Measurements from ENCODE around the gene UNCX.
"Not testable (repeated sequence)": the region's sequence is repeated elsewhere in the genome, so short reads cannot be mapped to it uniquely, and the experiment has no call there.

The UNCX gene

DNA sequence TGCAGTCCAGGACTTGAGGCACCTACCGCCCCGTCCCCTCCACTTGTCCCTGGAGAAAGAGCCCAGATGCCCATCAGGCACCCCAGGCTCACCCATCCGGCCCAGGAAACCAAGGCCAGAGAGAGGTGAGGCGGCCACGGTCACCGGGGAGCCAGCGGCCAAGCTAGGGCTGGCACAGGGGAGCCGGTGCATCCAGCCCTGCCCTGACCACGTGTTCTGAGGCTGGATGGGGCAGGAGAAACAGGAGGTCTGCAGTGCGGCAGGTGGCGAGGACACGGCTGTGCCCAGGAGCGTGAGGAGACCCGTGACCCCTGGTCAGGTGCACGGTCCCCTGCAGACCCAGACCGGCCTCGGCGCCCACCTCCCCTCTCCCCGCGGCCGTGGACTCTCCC, 27.6 kb downstream of the UNCX start:
- no peaks in the 10 kb centered on the region for H3K9me3 Mint-ChIP-seq
- H3K36me3 Mint-ChIP-seq, result no peaks in the 10 kb centered on the region

DNA sequence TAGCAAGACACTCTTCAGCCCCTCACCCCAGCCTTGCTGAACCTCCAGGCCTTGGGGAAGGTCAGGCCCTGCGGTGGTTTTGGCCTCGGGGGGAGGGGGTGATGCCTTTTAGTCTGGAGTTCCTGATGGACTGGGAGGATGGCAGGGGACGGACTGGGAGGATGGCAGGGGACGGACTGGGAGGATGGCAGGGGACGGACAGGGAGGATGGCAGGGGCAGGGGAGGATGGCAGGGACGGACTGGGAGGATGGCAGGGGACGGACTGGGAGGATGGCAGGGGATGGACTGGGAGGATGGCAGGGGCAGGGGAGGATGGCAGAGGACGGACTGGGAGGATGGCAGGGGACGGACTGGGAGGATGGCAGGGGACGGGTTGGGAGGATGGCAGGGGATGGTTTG, 28.4 kb downstream of the UNCX start:
- peaks cover 27% of the 10 kb centered on the region for H3K27me3 Mint-ChIP-seq
- not testable (repeated sequence) for H3K27ac Mint-ChIP-seq; H3K9me3 Mint-ChIP-seq; H3K4me1 Mint-ChIP-seq; DNase-seq (ENCODE audit: low spot score in 2 of 2); H3K36me3 Mint-ChIP-seq; H3K4me3 Mint-ChIP-seq; ATAC-seq (ENCODE audit: low read depth)

More for the DNA sequence above, 27.6 kb downstream of the UNCX start:
- DNase-seq (ENCODE audit: low spot score in 2 of 2) (no peak), ATAC-seq (ENCODE audit: low read depth) (no peak)
- Mint-ChIP-seq H3K4me1 (peaks cover 3% of the 10 kb centered on the region), H3K27me3 (peaks cover 21% of the 10 kb centered on the region), H3K4me3 (no peak overlapping the region), H3K27ac (no peak overlapping the region)

DNA sequence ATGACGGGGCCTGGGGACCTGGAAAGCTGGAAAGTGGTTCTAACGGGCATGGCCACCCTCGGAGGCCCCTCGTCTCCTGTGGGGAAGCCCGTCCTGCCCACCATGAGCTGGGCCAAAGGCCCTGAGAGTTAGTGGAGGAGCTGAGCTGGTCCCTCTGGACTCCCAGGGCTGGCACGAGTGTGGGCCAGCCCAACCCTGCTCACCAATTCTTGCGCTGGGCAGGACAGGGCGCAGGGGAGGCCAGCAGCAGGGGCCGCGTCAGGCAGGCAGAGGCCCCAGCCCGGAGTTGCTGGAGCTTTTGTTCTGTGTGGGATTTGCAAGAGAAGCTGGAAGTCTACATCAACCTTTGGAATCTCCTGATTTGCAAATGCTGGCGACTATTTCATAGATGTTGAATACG, 29.8 kb downstream of the UNCX start:
- Mint-ChIP-seq H3K4me1 (no peaks in the 10 kb centered on the region), H3K36me3 (no peaks in the 10 kb centered on the region), H3K9me3 (peaks cover 6% of the 10 kb centered on the region), H3K27ac (no peak overlapping the region), H3K4me3 (no peak overlapping the region), H3K27me3 (peaks cover 27% of the 10 kb centered on the region)
- DNase-seq (ENCODE audit: low spot score in 2 of 2) (no peak), ATAC-seq (ENCODE audit: low read depth) (no peak)

DNA sequence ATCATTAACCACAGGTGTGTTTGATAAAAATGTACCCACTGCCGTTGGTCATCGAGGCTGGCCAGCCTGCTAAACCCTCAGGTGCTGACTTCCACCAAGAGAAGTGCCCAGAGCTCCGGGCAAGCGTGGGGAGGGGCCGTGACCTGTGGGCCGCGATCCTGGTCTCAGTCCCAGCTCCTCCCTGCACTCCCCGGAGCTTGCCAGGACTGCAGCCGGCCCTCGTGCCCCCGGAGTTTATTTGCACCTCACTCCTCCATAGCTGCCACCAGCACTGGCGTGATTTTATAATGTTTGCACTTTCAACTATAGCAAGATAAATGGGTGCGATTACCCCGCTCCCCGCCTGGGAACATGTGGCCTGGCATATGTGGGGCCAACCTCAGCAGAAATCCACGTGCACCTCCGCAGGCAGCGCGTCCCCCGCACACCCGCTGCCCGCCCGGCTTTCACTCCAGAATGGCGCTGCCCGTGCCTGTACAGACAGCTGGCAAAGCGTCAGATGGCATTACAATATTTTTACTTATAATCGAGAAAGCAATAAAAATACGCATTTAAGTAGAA, 30.8 kb downstream of the UNCX start:
- Mint-ChIP-seq H3K4me3 (no peak overlapping the region), H3K9me3 (peaks cover 6% of the 10 kb centered on the region), H3K27me3 (peaks cover 27% of the 10 kb centered on the region), H3K4me1 (no peaks in the 10 kb centered on the region), H3K27ac (no peak overlapping the region), H3K36me3 (no peaks in the 10 kb centered on the region)
- no peak for DNase-seq (ENCODE audit: low spot score in 2 of 2)
- no peak for ATAC-seq (ENCODE audit: low read depth)

DNA sequence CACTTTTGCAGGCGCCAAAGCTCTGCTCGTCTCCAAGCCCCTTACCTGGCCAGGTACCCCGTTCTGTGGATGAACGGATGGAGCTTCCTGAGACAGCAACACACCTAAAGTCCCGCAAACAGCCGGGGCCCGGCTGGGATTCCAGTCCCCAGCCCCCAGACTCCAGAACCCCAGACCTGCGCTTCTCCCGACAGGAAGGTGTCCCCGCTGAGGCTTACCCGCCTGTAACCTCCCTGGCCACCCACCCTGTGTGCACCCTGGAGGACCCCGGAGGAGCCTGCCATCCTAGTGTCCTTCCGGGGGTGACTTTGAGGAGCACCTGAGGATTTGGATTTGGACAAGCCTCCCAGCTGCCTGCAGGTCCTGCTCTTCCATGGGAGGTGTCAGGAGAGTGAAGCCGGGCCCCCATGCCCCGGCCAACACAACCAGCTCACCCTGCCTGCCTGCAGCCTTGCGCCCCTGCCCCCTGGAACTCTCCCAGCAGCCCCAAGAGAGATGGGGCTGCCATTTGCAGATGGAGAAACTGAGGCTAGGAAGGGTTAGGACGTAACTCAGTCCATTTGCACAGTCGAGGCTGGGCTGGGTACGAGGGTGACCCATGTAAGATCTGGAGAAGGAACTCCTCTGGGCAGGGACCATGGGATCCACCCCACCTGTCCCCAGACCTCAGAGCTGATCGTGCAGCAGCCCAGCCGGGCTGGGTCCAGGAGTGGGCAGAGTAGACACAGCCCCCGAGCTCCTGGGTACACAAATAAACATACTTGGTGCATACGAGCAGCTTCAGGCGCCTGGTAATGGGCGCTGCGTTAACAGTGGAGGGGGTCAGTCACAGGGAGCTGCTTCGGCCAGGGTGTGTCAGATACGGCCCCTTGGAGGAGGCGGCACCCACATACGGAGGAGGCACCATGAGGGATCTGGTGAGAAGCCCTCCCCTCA, 31.9 kb downstream of the UNCX start:
- H3K27me3 Mint-ChIP-seq, result peaks cover 30% of the 10 kb centered on the region
- H3K4me1 Mint-ChIP-seq, result no peaks in the 10 kb centered on the region
- DNase-seq (ENCODE audit: low spot score in 2 of 2), result no peak
- peaks cover 6% of the 10 kb centered on the region for H3K9me3 Mint-ChIP-seq
- no peak for ATAC-seq (ENCODE audit: low read depth)
- H3K4me3 Mint-ChIP-seq, result no peak overlapping the region
- no peaks in the 10 kb centered on the region for H3K36me3 Mint-ChIP-seq
- no peak overlapping the region for H3K27ac Mint-ChIP-seq

DNA sequence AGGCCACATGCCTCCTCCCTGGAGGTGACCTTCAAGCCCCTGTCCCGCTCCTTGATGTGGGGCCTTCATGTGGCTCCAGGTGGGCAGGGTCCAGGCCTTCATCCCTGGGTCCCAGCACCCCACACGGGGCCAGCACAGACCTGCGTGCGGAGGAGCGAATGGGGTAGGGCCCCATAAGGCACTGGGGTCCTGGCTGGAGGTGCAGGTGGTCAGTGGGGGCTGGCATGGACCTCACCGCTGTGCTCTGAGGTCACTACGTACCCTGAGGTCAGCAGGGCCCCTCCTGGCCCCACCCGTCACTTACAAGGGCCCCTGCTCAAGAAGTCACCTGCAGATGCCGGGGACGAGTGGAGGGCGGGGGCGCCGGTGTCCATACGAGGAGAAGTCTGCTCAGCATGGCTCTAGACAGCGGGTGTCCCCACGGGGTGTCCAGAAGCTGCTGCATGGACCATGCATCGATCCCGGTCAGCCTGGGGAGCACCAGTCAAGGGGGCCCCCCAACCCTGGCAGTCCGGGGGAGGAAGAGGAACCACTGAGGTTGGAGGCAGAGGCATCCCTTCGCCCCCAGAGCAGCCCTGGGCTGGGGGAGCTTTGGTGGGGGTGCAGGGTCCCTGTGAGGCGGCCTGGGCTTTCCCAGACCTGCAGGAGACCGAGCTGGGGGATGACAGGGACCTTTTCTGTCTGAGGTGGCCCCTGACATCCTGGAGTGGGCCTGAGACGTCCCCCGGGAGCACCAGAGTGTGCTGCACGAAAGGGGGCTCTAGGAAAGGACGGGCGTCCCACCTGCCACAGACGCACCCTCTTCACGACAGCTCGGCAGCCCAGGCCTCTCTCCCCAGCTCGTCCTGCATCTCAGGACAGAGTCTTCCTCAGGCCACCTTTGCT, 34.6 kb downstream of the UNCX start:
- Mint-ChIP-seq H3K4me1 (no peaks in the 10 kb centered on the region), H3K27ac (no peak overlapping the region), H3K36me3 (no peaks in the 10 kb centered on the region), H3K9me3 (peaks cover 6% of the 10 kb centered on the region), H3K27me3 (peaks cover 21% of the 10 kb centered on the region), H3K4me3 (no peak overlapping the region)
- ATAC-seq (ENCODE audit: low read depth) (no peak), DNase-seq (ENCODE audit: low spot score in 2 of 2) (no peak)

DNA sequence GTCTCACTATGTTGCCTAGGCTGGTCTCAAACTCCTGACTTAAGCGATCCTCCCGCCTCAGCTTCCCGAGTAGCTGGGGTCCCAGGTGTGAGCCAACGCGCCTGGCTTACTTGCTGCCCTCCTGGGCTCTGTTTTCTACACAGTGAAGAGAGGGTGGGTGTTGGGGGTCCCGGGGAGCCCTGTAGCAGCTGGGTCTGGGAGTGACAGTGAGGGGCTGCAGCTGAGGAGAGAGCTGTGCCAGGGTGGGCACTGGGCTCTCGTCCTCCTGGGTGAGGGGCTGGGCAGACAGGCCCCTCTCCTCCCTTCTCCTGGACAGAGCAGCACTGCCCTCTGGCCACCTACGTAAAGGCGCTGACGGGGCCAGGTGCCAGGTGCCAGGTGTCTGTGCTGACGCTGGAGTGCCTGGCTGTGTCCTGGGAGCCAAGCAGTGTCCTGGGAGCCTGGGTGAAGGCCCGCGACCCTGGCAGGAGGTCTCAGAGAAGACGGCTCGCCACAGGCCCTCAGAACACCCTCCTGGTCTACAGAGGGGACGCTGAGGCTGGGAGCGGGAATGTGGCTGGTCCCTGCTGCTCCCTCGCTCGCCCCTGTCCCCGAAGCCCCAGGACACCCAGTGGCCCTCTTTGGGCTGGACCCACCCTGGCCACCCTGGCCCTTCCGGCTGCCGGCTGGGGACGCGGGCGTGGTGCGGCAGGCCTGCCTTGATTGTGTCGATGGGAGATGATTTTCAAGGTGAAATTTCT, 35.6 kb downstream of the UNCX start:
- Mint-ChIP-seq H3K4me3 (no peak overlapping the region), H3K9me3 (peaks cover 6% of the 10 kb centered on the region), H3K27me3 (peaks cover 21% of the 10 kb centered on the region), H3K36me3 (no peaks in the 10 kb centered on the region), H3K27ac (no peak overlapping the region), H3K4me1 (no peaks in the 10 kb centered on the region)
- DNase-seq (ENCODE audit: low spot score in 2 of 2) (no peak), ATAC-seq (ENCODE audit: low read depth) (no peak)

DNA sequence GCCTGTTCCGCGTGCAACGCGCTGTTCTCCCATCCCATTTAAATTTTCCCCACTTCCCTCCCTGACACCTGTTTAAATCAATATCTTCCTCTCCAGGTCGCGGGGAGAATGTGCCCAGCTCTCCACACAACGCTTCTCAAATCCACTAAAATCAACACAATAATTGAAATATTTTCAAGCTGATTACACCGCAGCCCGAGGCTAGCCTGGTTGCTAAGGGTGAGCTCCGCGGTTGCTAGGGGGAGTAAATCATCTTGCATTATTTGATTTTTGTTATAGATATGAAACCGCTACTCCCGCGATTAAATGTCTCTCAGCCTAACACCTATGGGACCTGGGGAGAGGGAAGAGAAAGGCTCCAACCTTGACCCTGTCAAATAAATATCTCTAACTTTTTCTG, 36.2 kb downstream of the UNCX start:
- H3K4me1 Mint-ChIP-seq, result no peaks in the 10 kb centered on the region
- peaks cover 6% of the 10 kb centered on the region for H3K9me3 Mint-ChIP-seq
- no peaks in the 10 kb centered on the region for H3K36me3 Mint-ChIP-seq
- no peak for DNase-seq (ENCODE audit: low spot score in 2 of 2)
- ATAC-seq (ENCODE audit: low read depth), result no peak
- H3K4me3 Mint-ChIP-seq, result no peak overlapping the region
- H3K27me3 Mint-ChIP-seq, result peaks cover 21% of the 10 kb centered on the region
- no peak overlapping the region for H3K27ac Mint-ChIP-seq

DNA sequence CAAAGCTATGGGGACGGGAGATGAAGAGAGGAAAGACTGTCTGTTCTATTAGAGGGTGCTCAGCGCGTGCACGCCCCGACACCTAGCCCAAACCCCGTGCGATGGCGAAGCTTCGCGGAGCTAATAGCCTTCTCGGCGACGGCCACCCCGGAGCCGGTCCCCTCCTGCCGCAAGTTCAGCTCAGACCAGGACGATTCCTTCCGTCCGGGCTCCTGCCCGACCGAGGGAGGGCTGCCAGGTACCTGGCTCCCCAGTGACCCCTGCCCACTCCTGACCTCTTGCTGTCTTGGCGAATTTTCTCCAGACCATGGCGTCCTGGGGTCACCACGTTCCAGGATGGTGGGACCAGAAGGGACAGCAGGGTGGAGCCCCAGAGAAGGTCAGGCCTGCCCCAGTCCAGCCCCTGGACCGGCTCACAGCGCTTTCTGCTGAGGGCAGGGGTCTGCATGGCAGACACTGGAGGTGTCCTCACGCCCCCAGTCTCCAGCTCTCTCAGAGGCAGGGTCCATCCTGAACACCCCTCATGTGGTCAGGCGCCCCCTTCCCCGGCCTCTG, 36.7 kb downstream of the UNCX start:
- Mint-ChIP-seq H3K36me3 (no peaks in the 10 kb centered on the region), H3K4me1 (no peaks in the 10 kb centered on the region), H3K9me3 (peaks cover 6% of the 10 kb centered on the region), H3K4me3 (no peak overlapping the region), H3K27me3 (peaks cover 21% of the 10 kb centered on the region), H3K27ac (no peak overlapping the region)
- ATAC-seq (ENCODE audit: low read depth) (no peak), DNase-seq (ENCODE audit: low spot score in 2 of 2) (no peak)

DNA sequence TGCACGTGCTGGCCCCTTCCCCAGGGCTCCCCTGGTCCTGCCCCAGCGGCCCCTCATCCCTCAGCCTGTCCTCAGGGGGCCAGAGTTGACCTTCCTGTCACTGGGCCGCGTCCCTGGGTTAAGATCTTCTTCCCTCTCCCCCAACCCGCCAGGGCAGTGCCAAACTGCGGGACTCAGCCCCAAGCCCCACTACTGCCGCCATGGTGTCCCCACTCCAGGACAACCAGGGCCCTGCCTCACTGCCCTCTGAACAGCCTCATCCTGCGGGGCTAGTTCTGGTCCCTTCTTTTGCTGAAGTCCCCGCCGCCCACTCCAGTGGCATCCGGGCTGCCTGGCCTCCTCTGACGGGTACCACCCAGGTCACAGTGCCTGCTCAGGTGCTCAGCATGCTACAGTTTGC, 37.5 kb downstream of the UNCX start:
- DNase-seq (ENCODE audit: low spot score in 2 of 2), result no peak
- no peak overlapping the region for H3K4me3 Mint-ChIP-seq
- H3K9me3 Mint-ChIP-seq, result peaks cover 6% of the 10 kb centered on the region
- peaks cover 17% of the 10 kb centered on the region for H3K27me3 Mint-ChIP-seq
- no peak overlapping the region for H3K27ac Mint-ChIP-seq
- no peaks in the 10 kb centered on the region for H3K4me1 Mint-ChIP-seq
- ATAC-seq (ENCODE audit: low read depth), result no peak
- no peaks in the 10 kb centered on the region for H3K36me3 Mint-ChIP-seq

DNA sequence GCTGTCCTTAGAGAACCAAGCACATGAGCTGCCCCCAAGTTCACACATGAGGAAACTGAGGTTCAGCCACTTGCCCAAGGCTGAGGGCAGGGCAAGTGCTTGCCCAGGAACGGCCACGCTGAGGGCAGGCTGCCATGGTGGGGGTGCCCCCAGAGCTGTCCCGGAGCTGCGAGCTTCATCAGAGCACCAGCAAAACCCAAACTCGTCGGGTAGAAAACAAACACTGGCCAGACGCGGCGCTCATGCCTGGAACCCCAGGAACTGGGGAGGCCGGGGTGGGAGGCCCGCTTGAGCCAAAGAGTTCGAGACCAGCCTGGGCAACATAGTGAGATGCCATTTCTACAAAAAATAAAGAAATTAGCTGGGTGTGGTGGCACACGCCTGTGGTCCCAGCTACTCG, 38.4 kb downstream of the UNCX start:
- Mint-ChIP-seq H3K27ac (no peak overlapping the region), H3K27me3 (peaks cover 11% of the 10 kb centered on the region), H3K4me3 (no peak overlapping the region), H3K36me3 (no peaks in the 10 kb centered on the region), H3K9me3 (peaks cover 2% of the 10 kb centered on the region), H3K4me1 (no peaks in the 10 kb centered on the region)
- ATAC-seq (ENCODE audit: low read depth) (no peak), DNase-seq (ENCODE audit: low spot score in 2 of 2) (no peak)

DNA sequence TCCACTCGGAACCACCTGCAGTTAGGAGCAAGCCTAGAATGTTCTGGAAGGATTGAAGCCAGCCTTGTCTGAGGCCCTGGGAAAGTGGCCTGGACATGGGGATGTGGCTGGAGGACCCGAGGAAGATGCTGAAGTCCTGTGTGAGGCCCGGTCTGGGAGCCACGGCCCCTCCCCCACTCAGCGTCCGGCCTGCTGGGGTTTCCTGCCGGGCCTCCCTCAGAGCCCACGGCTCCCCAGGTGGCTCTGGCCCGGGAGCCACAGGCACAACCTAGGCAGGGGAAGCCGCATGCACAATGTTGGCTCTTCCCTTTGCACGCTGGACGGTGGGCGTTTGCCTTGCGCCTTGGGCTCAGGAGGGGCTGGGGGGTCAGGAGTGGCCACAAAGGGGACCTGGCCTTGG, 39.0 kb downstream of the UNCX start:
- ATAC-seq (ENCODE audit: low read depth) (no peak), DNase-seq (ENCODE audit: low spot score in 2 of 2) (no peak)
- H3K4me3 Mint-ChIP-seq, result no peak overlapping the region
- peaks cover 5% of the 10 kb centered on the region for H3K27me3 Mint-ChIP-seq
- no peak overlapping the region for H3K27ac Mint-ChIP-seq
- no peaks in the 10 kb centered on the region for H3K4me1 Mint-ChIP-seq
- H3K9me3 Mint-ChIP-seq, result no peaks in the 10 kb centered on the region
- H3K36me3 Mint-ChIP-seq, result no peaks in the 10 kb centered on the region

DNA sequence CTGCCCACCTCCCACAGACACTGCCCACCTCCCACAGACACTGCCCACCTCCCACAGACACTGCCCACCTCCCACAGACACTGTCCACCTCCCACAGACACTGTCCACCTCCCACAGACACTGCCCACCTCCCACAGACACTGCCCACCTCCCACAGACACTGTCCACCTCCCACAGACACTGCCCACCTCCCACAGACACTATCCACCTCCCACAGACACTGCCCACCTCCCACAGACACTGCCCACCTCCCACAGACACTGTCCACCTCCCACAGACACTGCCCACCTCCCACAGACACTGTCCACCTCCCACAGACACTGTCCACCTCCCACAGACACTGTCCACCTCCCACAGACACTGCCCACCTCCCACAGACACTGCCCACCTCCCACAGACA, 39.5 kb downstream of the UNCX start:
- not testable (repeated sequence) for H3K27ac Mint-ChIP-seq; H3K9me3 Mint-ChIP-seq; H3K4me1 Mint-ChIP-seq; H3K27me3 Mint-ChIP-seq; DNase-seq (ENCODE audit: low spot score in 2 of 2); ATAC-seq (ENCODE audit: low read depth); H3K4me3 Mint-ChIP-seq; H3K36me3 Mint-ChIP-seq
